Activated T-cell treated with anti-CD3 and anti-CD28 coated beads, Interleukin-2, amount 50 U/mL, for 48 hours (primary cell): ENCODE results near the gene CACNB3.
A peak's percentile ranks its signal among the peaks of the same experiment; 100 is the strongest.
"Not testable (repeated sequence)": the region's sequence is repeated elsewhere in the genome, so short reads cannot be mapped to it uniquely, and the experiment has no call there.

Experiments
- DNase-seq, 2 experiments: peaks; one replicate each; pipeline ENCODE4 v3.0.0-alpha.2; 2020

CACNB3 gene

DNA sequence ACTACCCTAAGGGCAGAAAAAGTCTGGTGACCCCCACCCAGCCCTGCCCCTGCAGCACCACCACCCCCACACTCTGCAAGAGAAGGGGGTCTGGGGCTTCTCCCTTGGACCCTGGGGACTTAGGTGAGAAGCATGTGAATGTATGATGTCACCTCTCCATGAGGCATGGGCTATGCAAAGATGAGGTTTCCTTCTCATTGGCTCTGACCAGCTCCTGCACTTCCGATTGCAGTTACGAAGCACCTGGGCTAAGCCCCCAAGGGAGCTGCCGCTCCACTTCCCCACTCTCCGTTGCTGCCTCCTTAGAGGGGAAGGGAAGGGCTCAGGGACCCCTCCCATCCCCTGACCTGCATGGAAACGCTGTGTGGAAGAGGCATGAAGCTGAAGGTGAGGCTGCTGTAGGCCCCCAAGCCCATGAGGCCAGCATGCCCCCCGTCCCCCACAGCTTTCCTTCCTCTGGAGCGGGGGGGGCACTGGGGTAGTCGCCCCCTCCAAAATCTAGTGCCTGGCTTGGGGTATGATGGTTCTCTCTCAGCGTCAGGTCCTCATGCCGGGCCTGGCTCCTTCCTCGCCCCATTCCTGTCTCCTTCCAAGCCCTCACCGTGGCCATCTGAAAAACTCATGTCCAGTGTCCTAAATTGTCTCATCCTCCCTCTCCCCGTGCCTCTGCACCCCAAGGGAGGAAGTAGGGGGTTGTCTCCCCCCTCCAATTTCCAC, 39.1 kb downstream of the CACNB3 start:
- no peak for DNase-seq

DNA sequence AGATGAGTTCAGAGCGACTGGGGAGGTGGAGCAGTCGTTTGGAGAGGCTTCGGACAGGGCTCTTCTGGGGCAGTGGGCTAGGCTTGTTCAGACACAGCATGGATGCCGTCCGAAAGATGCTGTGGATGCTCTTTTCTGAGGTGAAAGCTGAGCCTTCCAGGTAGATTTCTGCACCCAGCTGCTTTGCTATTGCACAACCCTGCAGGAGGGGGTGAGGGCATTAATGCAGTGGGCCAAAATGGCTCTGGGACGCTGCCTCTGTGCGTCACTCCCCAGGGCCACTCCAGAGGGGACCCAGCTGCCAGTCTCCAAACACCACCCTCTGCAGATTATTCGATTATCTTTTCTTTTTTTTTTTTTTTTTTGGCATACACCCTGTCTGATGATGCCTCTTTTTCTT, 39.7 kb downstream of the CACNB3 start:
- no peak for DNase-seq

DNA sequence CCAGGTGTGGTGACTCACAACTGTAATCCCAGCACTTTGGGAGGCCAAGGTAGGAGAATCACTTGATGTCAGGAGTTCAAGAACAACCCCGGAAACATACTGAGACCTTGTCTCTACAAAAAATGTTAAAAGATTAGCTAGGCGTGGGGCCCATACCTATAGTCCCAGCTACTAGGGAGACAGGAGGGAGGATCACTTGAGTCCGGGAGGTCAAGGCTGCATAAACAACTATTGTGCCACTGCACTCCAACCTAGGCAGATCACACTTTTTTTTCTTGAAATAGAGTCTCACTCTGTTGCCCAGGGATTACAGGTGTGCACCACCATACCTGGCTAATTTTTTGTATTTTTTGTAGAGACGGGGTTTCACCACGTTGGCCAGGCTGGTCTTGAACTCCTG, 41.3 kb downstream of the CACNB3 start:
- no peak for DNase-seq

DNA sequence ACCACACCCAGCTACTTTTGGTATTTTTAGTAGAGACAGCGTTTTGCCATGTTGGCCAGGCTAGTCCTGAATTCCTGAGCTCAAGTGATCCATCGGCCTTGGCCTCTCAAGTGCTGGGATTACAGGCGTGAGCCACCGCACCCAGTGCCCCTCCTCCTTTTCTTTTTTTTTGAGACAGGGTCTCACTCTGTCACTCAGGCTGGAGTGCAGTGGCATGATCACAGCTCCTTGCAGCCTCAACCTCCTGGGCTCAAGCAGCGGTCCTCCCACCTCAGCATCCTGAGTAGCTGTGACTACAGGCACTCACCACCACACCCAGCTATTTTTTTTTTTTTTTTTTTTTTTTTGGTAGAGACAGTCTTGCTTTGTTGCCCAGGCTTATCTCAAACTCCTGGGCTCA, 41.9 kb downstream of the CACNB3 start:
- not testable (repeated sequence) for DNase-seq

DNA sequence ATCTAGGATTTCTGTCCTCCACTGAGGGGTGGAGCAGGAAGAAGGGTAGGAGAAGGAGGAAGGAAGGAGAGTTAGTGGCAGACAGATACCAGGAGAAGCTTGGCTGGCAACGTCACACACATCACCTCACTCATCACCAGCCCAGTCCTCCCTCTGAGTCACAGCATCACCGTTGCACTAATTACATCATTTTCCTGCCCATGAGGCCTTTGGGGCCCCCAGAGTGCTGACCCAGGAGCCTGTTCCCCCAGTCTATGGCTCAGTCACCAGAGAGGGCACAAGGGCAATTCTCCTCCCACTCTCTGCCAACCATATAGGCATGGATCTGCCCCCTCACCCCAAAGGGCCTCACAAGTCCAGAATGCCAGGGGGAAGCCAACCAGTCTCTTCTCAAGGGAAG, 42.8 kb downstream of the CACNB3 start:
- no peak for DNase-seq

DNA sequence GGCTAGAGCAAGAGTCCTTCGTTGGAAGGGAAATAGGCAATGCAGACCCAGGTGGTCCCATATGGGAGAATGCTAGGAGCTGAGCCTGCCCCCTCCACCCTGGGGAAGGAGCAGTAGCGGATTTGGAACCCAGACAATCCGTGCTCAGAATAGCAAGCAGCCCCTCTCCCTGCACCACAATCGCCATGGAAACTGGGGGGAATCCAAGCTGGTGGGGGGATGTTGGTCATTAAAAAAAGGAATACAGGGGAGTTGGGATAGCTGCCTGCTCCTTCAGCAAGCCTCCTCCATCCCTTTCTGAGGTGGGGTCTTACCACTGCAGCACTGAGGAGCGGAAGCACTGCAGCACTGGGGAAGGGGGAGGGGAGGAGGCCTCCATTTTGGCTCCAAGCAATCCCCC, 44.5 kb downstream of the CACNB3 start:
- DNase-seq = no peak

DNA sequence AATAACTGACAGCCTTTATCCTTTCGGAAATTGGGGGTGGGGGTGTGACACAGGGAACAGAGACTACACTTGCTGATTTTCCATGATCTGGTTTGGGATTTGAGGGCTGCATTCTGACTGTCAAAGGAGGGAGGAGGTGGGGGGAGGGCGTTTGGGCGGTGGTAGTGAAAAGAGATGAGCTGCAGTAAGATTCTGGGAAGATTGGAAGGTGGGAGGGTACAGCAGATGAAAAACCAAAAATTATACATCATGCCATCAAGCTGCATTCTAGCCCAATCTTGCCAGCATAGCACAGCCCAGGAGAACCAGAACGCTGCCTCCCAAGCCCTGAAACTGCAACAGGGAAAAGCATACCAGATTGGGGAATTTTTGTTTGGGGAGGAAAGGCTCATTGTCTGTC, 45.0 kb downstream of the CACNB3 start:
- DNase-seq = no peak

DNA sequence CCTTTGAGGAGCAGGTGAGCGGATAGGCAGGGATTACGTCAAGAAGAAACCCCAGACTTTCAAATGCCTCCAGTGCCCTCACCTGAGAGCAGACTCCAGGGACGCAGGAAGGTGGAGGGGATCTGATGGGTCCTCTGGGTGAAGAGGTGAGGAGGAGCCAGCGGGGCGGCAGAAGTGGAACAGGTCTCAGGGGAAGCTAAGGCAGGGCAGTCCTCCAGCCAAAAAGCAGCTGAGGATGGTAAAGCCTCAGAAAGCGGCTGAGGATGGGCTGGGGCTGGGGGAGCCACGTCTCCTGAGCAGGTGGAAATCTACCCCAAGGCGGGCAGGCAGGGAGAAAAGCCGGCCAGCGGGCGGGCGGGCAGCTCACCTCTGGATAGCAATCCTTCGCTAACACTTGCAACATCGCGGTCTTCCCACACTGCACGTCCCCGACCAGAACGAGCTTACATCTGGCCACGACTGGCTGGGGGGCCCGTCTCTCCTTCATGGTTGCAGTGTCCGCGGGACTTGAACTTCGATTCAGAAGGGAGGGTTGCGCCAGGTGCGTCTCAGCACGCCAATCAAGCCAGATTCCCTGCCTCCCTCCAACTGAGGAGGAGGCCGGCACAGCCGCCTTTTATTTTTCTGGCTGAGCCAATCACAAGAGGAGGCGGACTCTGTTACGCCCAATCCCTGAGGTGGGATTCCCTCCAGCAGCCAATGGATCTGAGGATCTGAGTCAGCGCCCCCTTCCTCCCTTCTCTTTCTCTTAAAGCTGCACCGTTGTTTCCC, 47.2 kb downstream of the CACNB3 start, which contains the start of gene RND1:
RND1 (minus strand) TSS at position 590 of the 771 bp plus-strand sequence; CDS start at position 487, 103 bp downstream.
- DNase-seq = peak; percentile 86 to 89

DNA sequence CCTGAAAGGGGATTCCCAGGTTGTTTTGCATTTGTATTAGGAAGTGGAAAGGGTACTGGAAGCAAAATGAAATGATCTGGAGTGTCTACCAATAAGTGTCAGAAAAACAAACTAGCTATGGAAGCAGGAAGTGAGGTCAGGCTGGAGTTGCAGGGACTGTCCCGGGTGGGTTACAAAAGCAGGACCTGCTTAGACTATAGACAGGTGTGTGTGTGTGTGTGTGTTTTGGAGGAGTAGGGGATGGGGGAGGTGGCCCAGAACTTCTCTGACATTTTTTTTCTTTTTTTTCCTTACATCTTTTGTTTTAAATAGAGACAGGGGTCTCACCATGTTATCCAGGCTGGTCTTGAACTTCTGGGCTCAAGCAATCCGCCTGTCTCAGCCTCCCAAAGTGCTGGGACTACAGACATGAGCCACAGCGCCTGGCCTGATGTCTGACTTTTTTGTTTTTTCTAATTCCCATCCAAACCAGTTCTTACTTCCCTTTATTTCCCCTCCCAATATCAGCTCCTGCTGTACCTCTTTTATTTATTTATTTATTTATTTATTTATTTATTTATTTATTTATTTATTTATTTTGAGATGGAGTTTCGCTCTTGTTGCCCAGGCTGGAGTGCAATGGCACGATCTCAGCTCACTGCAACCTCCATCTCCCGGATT, 47.9 kb downstream of the CACNB3 start:
- no peak for DNase-seq

DNA sequence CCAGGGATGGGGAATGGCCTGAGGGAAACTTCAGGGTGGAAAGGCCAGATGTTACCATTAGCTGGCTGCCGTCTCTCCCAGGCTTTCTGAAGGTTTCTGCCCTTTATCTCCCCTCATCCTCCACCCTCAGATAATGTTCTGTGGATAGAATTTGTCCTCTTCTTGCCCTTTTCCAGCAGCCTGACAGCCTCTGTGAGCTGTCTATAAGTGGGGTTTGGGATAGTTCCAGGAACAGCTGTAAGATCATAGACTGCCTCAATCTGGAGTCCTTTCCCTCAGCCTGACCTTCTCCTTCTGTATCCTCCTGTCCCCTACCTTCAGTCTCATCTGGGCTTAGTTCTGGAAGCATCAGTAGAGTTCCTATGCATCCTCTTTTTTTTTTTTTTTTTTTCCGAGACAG, 50.2 kb downstream of the CACNB3 start:
- no peak for DNase-seq

DNA sequence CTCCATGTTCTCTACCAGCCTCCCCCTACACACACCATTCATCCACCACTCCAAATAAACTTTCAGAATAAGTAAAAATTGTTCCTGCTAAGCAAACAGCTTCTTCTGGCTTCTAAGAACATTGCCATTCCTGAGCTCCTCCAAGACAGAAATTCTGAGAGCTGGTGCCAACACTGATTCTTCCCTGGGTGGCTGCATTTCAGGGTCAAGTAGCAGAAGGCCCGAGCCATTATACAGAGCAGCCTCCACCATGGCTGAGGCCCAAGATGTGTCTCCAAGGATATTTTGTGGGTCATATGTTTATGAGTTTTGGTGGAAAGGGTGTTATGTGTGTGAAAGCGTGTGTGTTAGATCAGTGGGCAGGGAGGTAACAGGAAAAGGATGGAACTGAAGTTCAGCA, 50.9 kb downstream of the CACNB3 start:
- DNase-seq = no peak

DNA sequence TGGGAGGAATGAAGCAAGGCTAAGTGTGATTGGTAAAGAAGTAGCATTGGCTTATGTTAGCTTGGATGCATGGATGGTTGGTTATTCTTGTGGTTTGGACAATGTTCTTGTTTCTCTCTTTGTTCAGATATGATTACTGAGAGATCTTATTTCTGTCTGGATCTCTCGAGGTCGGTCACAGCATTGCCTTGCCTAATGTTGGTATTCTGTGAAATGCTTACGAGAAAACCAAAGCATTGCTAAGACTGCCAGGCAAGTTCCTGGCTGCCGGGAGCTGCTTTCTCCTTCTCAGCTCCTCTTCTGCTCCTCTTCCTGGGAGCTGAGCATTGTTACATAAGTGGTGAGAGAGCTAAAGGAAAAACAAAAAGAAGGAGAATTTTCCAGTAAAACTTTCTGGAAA, 54.8 kb downstream of the CACNB3 start:
- DNase-seq = no peak

DNA sequence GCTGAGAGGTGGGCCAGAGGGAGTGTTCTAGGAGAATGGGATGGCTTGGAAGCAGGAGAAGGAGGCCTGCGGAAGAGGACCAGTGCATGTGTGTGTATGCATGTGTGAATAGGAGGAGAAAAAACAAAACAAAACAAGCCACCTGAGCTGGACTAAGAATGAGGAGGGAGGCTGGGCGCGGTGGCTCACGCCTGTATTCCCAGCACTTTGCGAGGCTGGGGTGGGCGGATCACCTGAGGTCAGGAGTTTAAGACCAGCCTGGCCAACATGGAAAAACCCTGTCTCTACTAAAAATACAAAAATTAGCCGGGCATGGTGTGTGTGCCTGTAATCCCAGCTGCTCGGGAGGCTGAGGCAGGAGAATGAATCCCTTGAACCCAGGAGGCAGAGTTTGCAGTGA, 55.2 kb downstream of the CACNB3 start:
- DNase-seq = not testable (repeated sequence)

DNA sequence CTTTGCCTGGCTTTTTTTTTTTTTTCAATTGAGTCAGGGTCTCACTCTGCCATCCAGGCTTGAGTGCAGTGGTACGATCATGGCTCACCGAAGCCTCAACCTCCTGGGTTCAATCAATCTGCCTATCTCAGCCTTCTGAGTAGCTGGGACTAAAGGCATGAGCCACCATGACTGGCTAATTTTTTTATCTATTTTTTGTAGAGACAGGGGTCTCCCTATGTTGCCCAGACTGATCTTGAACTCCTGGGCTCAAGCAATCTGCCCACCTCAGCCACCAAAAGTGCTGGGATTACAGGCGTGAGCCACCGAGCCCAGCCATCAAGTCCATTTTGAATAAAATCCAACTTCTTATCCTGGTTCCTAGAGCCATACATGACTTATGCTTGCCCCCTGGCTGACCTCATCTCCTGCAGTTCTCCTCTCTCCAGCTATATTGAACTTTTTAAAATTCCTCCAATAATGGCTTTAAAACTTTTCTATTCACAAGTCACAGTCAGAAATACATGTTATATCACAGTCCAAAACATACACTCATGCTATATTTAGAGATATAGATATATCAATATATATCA, 57.7 kb downstream of the CACNB3 start:
- DNase-seq = no peak
